BJ (cell line): ENCODE results near the gene CPED1. TPM values are rescaled to one million over a fixed set of nuclear protein-coding genes. Genes with fewer than 3 reads are reported as not detected.
"Not testable (repeated sequence)": the region's sequence is repeated elsewhere in the genome, so short reads cannot be mapped to it uniquely, and the experiment has no call there.

Experiments used
- CTCF ChIA-PET: fragments of 350-600 bp; formaldehyde crosslinking; extraction: SDS; loops from one replicate; lab custom pipeline; 2021; ENCODE audit warnings: antibody characterized with exemption, inconsistent platforms; lab: Yijun Ruan, JAX
- POLR2A ChIA-PET: fragments of 300-600 bp; sonication (Branson Sonifier 250); formaldehyde crosslinking; extraction: SDS; loops from one replicate; lab custom pipeline; 2021; ENCODE audit warnings: antibody characterized with exemption; lab: Charles Lee
- DNase-seq: peaks from one replicate; pipeline ENCODE4 v3.0.0-alpha.2; 2011; ENCODE audit warnings: low read depth
- H3K27me3 ChIP-seq: 2 replicates; pipeline ENCODE4 v1.6.0; 2011; ENCODE audit warnings: low read length; ENCODE audit not compliant: control insufficient read depth, insufficient read depth
- H3K36me3 ChIP-seq: 2 replicates; pipeline ENCODE4 v1.5.1; 2011; ENCODE audit warnings: low read length; ENCODE audit not compliant: control insufficient read depth, insufficient read depth
- H3K4me3 ChIP-seq: 2 replicates; pipeline ENCODE4 v1.5.1; 2011; ENCODE audit warnings: low read depth, mild to moderate bottlenecking, control low read depth, low read length
- polyA plus RNA-seq: library from polyadenylated mRNA; depleted of rRNA; stranded (reverse); fragments of >200 nt; gene quantifications from 2 replicates; pipeline ENCODE4 v1.2.3, GENCODE V29; 2011
- TF ChIP-seq, protein P1 (sequence below): IDR thresholded peaks from 2 replicates; pipeline ENCODE4 v1.5.1; 2011; ENCODE audit warnings: low read depth, mild to moderate bottlenecking, control low read depth, inconsistent platforms, low read length, moderate library complexity; ENCODE audit not compliant: insufficient read depth

The CPED1 gene
- polyA plus RNA-seq, 1 experiment: 18.3 TPM

DNA sequence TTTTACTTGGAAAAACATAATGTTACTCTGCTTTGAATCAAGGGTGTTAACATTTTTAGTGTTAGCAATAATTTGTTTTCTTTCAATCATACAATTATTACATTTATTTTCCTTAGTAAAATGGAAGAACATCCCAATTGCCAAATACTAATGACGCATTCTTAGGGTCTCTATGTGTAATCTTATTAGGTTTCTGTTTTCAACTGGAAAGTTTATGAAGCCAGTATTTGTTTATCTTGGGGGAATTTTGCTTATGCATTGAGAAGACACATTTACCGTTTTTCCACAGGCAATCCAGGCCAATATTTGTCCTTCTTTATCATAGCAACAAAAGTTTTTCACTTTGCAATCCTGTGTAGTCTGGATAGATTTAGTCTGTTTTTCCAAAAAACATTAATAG lies 134.5 kb downstream of the CPED1 start:
- Histone ChIP-seq H3K36me3 (no peaks in the 10 kb centered on the region), H3K4me3 (no peak overlapping the region), H3K27me3 (no peaks in the 10 kb centered on the region)
- TF ChIP-seq, protein P1, sequence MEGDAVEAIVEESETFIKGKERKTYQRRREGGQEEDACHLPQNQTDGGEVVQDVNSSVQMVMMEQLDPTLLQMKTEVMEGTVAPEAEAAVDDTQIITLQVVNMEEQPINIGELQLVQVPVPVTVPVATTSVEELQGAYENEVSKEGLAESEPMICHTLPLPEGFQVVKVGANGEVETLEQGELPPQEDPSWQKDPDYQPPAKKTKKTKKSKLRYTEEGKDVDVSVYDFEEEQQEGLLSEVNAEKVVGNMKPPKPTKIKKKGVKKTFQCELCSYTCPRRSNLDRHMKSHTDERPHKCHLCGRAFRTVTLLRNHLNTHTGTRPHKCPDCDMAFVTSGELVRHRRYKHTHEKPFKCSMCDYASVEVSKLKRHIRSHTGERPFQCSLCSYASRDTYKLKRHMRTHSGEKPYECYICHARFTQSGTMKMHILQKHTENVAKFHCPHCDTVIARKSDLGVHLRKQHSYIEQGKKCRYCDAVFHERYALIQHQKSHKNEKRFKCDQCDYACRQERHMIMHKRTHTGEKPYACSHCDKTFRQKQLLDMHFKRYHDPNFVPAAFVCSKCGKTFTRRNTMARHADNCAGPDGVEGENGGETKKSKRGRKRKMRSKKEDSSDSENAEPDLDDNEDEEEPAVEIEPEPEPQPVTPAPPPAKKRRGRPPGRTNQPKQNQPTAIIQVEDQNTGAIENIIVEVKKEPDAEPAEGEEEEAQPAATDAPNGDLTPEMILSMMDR: no peak
- ChIA-PET CTCF (no interaction called here), POLR2A (no interaction called here)
- DNase-seq: no peak

DNA sequence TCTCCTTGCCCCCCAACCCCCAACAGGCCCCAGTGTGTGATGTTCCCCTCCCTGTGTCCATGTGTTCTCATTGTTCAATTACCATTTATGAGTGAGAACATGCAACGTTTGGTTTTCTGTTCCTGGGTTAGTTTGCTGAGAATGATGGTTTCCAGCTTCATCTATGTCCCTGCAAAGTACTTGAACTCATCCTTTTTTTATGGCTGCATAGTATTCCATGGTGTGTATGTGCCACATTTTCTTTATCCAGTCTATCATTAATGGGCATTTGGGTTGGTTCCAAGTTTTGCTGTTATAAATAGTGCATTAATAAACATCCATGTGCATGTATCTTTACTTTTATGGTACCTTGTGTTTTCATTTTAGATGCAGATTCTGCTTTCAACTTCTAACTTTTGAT lies 136.9 kb downstream of the CPED1 start:
- H3K27me3 ChIP-seq, POLR2A ChIA-PET, CTCF ChIA-PET: not testable (repeated sequence)

DNA sequence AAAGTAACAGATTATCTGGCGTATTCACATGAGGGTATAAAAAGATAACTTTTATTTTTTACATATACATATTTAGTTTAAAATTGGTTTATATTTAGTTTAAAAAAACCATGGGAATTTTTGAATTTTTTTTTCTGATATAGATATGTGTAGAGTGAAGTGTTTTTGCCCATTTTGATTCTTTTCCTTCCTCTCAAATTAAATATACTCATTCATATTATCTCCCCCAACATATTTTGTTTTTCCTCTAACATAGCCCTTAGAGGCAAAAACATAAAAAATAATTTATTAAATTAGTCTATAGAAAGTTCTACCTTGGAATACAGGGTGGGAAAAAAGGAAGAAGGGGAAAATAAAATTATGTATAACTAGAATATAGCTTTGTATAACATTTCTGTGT lies 137.7 kb downstream of the CPED1 start:
- TF ChIP-seq, protein P1: no peak
- no peak for DNase-seq
- no peaks in the 10 kb centered on the region for H3K36me3 ChIP-seq
- H3K4me3 ChIP-seq: no peak overlapping the region
- CTCF ChIA-PET: no interaction called here
- POLR2A ChIA-PET: no interaction called here
- H3K27me3 ChIP-seq: no peaks in the 10 kb centered on the region

More for the DNA sequence above, 136.9 kb downstream of the CPED1 start:
- H3K36me3 ChIP-seq, DNase-seq, H3K4me3 ChIP-seq: not testable (repeated sequence)

DNA sequence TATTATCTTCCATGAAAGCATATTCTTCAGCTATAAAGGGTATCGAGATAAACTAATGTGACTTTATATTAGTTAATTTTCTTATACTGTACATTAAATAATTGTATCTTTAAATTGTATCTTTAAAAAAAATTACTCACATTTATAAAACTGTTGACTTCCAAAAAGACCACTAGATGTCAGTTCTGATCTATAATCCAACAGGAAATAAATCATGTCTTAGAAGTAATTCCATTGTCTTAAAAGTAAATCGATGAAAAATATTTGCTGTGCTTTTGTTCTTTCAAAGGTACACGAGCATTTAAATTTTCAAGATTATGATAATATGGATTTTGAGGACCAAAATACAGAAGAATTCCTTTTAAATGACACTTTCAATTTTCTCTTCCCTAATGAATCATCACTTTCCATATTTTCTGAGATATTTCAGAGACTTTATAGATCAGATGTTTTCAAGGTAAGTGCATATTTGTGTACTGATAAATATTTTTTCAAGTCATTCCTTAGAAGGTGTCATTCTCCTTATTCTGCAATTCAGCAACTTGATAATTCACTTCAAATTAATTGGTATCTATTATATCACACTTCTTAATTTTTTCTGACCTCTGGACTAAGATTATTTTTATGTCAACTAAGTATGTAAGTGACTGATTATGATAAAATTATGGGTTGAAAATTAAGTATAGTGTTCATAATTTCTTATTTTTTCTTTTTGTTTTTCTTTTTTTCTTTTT lies 138.5 kb downstream of the CPED1 start:
- Histone ChIP-seq H3K27me3 (no peaks in the 10 kb centered on the region), H3K36me3 (no peaks in the 10 kb centered on the region), H3K4me3 (no peak overlapping the region)
- TF ChIP-seq, protein P1: no peak; the same call in 1 of the 2 replicates
- POLR2A ChIA-PET: no interaction called here
- CTCF ChIA-PET: interaction anchor here (0.7 kb wide), 1 partner anchor 112 kb away, joined by 3 read pairs; no protein-coding TSS in a partner anchor
- DNase-seq: no peak

DNA sequence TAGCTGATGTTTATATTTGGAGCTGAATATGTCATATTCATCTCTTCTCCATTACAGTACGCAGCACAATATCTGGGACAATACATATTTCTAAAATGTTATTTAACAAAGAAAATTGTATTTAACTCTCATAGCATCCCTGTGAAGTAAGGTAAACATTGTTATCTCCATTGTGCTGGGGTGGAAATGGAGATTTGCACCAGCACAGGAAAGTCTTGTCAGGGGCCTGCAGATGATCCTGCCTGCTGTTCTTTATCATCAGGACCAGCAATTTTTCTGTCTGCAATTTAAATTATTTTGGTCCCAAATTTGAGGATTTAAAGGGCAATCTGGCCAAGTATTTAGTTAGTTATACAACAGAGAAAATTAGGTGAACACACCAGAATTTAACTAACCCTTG lies 144.4 kb downstream of the CPED1 start:
- ChIA-PET CTCF (no interaction called here), POLR2A (no interaction called here)
- DNase-seq: no peak
- no peak overlapping the region for H3K4me3 ChIP-seq
- no peaks in the 10 kb centered on the region for H3K27me3 ChIP-seq
- peaks cover 1% of the 10 kb centered on the region; the same call in 1 of the 2 replicates for H3K36me3 ChIP-seq
- TF ChIP-seq, protein P1: no peak
